Activated gamma-delta T cell (primary cell): ENCODE results near the gene SURF1.
A peak's percentile ranks its signal among the peaks of the same experiment; 100 is the strongest.
"Not testable (repeated sequence)": the region's sequence is repeated elsewhere in the genome, so short reads cannot be mapped to it uniquely, and the experiment has no call there.

Source experiments
- DNase-seq: peaks from one replicate; lab custom pipeline; 2025; lab: John Stamatoyannopoulos, UW

The SURF1 gene

GRCh38 chr9:133344979-133345378 is 11.3 kb downstream of the SURF1 start:
- no peak for DNase-seq

DNA sequence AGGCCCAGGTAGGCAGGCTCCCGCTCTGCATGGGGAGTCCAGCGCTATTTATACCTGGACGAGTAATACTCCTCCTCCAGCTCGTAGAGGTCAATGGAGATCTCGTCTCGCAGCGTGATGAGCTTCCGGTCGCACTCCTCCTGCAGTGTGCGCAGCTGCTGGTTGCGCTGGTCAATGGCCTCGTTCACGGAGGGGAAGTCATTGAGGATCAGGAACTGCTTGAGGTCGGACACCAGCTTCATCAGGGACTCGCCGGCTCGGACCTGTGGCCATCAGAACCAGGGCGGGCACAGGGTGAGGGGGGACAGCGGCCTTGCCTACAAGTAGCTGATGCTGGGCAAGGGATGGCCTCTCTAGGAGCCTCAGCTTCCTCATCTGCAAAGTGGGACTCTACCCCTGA is 12.2 kb downstream of the SURF1 start:
- DNase-seq: no peak

GRCh38 chr9:133342570-133342969 is 13.7 kb downstream of the SURF1 start:
- DNase-seq: no peak

GRCh38 chr9:133342069-133342406 is 14.2 kb downstream of the SURF1 start:
- DNase-seq: no peak

DNA sequence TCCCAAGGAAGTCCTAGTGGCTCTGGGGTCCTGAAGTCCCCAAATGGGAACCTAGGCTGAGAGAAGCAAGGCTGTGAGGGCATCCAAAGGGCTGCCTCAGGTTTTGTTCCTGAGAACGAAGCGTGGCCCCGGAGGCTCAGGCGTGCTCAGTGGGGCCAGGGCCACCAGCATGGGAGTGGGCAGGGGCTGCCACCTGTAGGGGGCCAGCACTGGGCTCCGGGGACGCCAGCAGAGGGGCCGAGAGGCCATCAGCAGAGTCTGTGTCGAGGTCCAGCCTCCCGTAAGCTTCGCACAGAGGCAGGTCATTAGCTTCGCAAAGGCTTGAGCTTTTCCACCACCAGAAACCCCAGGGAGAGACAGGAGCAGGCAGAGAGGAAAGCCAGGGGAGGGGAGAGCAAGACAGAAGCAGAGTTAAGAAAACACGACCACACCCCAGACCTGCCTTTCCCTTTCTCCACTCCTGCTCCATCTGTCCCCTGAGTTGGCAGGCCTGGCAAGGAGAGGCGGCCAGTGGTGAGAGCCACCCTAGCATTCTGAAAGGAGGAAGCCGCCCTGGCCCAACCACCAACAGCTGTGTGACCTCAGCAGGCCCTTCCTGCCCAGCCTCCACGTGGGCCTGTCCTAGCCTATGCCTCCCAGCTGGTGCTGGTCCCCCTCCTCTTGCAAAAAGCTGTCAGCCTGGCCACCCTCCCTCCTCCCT is 14.8 kb downstream of the SURF1 start:
- DNase-seq: no peak

GRCh38 chr9:133340916-133341315 is 15.4 kb downstream of the SURF1 start:
- DNase-seq: no peak

GRCh38 chr9:133340256-133340655 is 16.0 kb downstream of the SURF1 start:
- no peak for DNase-seq

DNA sequence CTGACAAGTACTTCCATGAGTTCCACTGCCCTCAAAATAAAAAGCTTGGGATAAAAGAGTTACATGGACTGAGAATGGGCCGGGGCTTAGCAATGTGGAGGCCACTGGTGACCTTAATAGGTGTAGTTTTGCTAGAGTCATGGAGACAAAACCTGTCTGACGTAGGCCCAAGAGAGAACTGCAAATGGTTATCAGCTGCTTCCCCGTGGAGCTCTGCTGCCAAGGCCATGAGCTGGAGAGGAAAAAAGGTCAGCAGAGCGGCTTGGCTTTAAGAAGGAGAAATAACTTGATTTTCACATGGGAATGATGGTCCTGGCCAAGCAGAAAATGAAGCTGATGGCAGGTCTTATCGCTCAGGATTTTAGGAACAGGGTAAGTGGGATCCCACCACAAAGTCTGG is 16.6 kb downstream of the SURF1 start:
- DNase-seq: no peak

GRCh38 chr9:133335924-133336811 is 20.1 kb downstream of the SURF1 start, which contains the start of gene SURF6:
Gene SURF6 (minus strand): TSS chr9:133336188. CDS start chr9:133336132, 56 bp downstream.
- peak; percentile 95 for DNase-seq

- DNase-seq: not testable (repeated sequence)
Measured at GRCh38 chr9:133334888-133335287, 21.4 kb downstream of the SURF1 start.

DNA sequence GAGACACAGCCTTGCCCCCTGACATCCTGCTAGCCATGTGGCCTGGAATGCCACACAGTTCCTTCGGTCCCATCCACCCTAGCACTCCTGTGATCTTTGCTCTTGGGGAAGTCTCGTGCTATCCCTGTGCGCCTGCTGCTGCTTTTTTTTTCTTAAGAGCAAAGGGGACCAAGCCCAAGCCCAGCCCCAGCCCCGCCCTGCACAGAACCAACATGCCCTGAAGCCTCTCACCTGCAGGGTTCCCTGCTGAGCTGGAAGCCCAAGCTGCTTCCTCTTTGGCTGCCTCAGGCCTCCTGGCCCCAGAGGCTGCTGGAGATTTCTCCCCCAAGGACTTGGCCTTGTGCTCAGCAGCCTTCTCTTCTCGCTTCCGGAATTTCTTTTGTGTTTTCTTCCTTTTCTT is 22.1 kb downstream of the SURF1 start:
- DNase-seq: no peak

DNA sequence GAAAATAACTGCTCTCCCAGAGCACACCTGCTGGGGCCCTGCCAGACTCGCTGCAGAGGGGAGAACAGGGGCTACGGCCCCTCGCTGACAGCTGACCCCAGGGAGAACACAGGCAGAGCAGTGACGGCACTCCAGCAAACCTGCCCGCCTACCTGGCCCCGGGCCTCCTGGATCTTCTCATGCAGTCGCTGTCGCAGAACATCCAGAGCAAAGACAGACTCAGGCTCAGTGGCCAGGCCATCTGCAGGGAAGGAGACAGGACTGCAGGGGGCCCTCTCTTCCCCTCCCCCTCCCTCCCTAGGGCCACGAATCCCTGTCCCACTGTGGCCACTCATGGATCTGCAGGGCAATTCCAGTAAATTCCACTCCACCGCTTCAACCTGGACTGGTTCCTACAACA is 22.7 kb downstream of the SURF1 start:
- no peak for DNase-seq

DNA sequence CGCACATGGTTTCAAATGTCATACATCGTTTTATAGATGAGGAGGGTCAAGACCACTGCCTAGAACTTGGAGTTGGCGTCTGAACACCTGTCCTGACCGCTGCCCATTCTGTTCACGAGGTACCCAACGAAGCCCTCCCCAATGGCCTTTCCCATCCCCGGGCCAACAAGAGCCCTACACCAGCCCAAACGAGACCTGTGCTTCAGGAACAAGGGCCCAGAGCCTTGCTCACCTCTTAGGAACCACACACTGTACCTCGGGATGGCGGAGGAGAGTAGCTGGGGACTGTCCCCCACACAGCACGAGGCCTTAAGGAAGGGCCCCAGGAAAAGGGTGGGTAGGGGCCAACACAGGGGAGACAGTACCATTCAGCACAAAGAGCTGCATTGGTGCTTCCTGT is 23.3 kb downstream of the SURF1 start:
- DNase-seq: no peak

GRCh38 chr9:133332381-133332730 is 23.9 kb downstream of the SURF1 start:
- DNase-seq: no peak

- DNase-seq: no peak
Measured at GRCh38 chr9:133331641-133332380, 24.5 kb downstream of the SURF1 start.

DNA sequence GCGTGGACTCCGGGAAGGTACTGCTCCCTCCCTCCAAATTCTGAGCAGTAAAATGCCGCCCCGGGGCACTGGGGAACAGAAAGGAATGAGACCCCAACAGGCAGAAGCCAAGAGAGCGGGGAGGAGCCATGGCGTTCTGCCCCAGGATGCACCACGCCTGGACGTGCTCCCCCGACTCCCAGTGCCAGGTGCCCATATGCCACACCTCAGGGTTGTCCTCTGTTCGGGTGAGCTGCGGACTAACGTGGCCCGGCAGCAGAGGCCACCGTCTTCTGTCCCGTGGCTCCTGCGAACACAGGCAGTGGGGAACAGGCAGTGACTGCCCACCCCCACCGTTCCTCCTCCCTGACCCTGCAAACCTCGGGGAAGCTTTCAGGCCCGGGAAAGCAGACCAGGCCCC is 25.1 kb downstream of the SURF1 start:
- DNase-seq: no peak

GRCh38 chr9:133329306-133330156 is 26.8 kb downstream of the SURF1 start:
- not testable (repeated sequence) for DNase-seq

DNA sequence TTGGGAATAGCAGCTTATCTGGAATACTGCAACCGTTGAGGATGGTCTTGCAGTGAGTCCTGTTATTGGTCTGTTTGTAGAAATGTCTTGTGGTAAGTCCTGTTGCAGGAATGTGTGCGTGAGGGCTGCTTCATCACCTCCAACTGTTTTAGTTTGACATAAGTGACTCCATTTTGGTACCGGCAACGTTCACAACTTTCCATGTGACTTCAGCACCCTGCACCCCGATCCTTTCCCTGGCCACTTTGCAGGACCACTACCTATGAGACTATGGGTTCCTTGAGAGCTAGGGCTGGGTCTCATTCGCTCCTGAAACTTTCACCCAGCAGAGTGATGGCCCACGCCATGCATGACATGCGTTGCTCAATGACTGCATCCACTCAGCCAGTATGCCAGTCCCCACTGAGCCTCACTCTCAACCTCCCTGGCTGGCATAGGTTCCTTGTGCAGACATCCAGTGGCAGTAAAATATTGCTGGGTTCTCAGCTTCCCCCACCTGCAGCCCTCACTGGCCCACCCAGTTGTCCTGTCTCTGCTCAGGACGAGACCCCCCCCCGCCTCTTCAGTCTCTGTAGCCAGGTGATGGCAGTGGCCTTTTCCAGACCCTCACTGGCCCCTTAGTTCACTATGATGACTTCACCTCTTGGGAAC is 28.3 kb downstream of the SURF1 start:
- DNase-seq: no peak

DNA sequence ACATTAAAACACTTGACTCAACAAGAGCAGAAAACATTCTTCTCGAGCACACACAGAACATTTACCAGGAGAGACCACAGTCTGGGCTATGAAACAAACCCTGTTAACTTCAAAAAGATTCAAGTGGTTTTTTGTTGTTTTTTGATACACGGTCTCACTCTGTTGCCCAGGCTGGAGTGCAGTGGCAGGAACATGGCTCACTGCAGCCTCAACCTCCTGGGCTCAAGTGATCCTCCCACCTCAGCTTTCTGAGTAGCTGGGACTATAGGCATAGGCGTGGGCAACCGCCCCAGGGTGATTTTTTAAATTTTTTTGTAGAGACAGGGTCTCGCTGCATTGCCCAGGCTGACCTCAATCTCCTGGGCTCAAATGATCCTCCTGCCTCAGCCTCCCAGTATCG is 29.3 kb downstream of the SURF1 start:
- not testable (repeated sequence) for DNase-seq

GRCh38 chr9:133323991-133324703 is 32.1 kb downstream of the SURF1 start:
- DNase-seq: no peak

GRCh38 chr9:133323211-133323610 is 33.1 kb downstream of the SURF1 start:
- no peak for DNase-seq
